SK-N-SH (cell line): Measurements from ENCODE around the gene TECR. TPM values are rescaled to one million over a fixed set of nuclear protein-coding genes. Genes with fewer than 3 reads are reported as not detected.

ENCODE experiments used
- GABPA ChIP-seq: IDR thresholded peaks from 2 replicates; pipeline ENCODE4 v1.4.0; 2012; ENCODE audit warnings: low read depth, mild to moderate bottlenecking
- IRF3 ChIP-seq: fragments of 150-350 bp; IDR thresholded peaks from 2 replicates; pipeline ENCODE4 v1.6.1; 2016; ENCODE audit warnings: mild to moderate bottlenecking, low read depth, low read length
- MEF2A ChIP-seq: IDR thresholded peaks from 2 replicates; pipeline ENCODE4 v1.4.0; 2012; ENCODE audit warnings: low read depth, borderline replicate concordance
- MXI1 ChIP-seq: IDR thresholded peaks from 2 replicates; pipeline ENCODE4 v1.6.1; 2012; ENCODE audit warnings: mild to moderate bottlenecking, low read depth, low read length, improper control_type of control experiment
- RAD21 ChIP-seq: IDR thresholded peaks from 2 replicates; pipeline ENCODE4 v1.6.1; 2012; ENCODE audit warnings: mild to moderate bottlenecking, low read length
- RCOR1 ChIP-seq: fragments of 150-350 bp; IDR thresholded peaks from 2 replicates; pipeline ENCODE4 v1.6.1; 2017; ENCODE audit warnings: antibody characterized with exemption, low read length
- TAF1 ChIP-seq: IDR thresholded peaks from 2 replicates; pipeline ENCODE4 v1.6.1; 2012; ENCODE audit warnings: low read depth, mild to moderate bottlenecking, low read length, moderate library complexity, borderline replicate concordance
- TCF12 ChIP-seq: IDR thresholded peaks from 2 replicates; pipeline ENCODE4 v1.4.0; 2012
- USF2 ChIP-seq: fragments of 150-350 bp; IDR thresholded peaks from 2 replicates; pipeline ENCODE4 v1.6.1; 2017; ENCODE audit warnings: antibody characterized with exemption, low read length, low read depth, borderline replicate concordance
- YY1 ChIP-seq: IDR thresholded peaks from 2 replicates; pipeline ENCODE4 v1.4.0; 2012; ENCODE audit warnings: low read depth, mild to moderate bottlenecking
- polyA plus RNA-seq, 3 experiments: library from polyadenylated mRNA; depleted of rRNA; stranded (reverse); fragments of >200 nt; gene quantifications; 2 replicates each; pipeline ENCODE4 v1.2.3, GENCODE V29; 2012
- TF ChIP-seq, protein P1 (sequence below): fragments of 200-600 bp; sonication (generic); IDR thresholded peaks from 2 replicates; pipeline ENCODE4 v1.6.1; 2017; ENCODE audit warnings: antibody characterized with exemption, mild to moderate bottlenecking, moderate library complexity
- TF ChIP-seq, protein P2 (sequence below): IDR thresholded peaks from 2 replicates; pipeline ENCODE4; 2012
- TF ChIP-seq, protein P3 (sequence below): IDR thresholded peaks from 2 replicates; pipeline ENCODE4 v1.6.1; 2012; ENCODE audit warnings: mild to moderate bottlenecking, low read depth, low read length, moderate library complexity

Gene TECR
- polyA plus RNA-seq, 1 of the 3 experiments (the other 2 are of a cell fraction) = 110 TPM

DNA sequence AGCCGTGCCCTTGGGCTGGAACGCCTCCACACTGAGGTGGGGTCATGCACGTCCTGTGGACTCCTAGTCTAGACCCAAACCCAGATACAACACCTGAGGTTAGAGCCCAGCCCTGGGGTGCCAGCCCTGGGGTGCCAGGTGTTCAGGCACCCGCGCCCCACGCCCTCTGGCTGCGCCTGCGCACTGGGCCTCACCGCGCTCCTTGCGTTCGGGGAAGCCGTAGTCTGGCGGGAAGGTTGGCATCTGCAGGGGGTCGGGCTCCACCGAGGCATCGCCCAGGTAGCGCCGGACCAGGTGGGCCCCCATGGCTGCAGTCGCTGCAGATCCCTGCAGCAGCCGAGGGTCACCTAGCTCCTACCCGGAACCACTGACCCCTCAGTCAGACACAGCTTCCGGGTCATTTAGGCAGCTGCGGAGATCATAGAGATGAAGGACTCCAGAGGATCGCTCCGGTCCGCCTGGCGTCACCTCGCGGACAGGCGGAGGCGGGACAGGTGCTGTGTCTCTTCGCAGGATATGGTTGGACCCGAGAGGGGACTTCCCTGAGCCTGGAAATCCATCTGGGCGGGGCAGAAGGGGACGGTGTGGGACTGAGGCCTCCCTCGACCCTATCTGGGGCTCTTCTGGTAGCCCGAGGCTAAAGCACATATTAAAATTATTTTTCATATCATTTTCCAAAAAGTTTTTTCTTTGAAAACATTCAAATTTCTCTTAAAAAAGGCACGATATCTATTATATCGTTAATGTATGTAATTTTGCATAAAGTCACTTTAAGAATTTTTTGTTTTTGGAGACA, 42.5 kb downstream of the TECR start, which contains the start of gene NDUFB7 (continued):
- TF ChIP-seq IRF3 (no peak), GABPA (peak; percentile 98), MEF2A (no peak), RCOR1 (peak; percentile 79), MXI1 (no peak), YY1 (peak; percentile 61; the same call in 1 of the 2 replicates), USF2 (no peak), TCF12 (peak; percentile 67), TAF1 (peak; percentile 83), RAD21 (no peak)
- TF ChIP-seq, protein P1, sequence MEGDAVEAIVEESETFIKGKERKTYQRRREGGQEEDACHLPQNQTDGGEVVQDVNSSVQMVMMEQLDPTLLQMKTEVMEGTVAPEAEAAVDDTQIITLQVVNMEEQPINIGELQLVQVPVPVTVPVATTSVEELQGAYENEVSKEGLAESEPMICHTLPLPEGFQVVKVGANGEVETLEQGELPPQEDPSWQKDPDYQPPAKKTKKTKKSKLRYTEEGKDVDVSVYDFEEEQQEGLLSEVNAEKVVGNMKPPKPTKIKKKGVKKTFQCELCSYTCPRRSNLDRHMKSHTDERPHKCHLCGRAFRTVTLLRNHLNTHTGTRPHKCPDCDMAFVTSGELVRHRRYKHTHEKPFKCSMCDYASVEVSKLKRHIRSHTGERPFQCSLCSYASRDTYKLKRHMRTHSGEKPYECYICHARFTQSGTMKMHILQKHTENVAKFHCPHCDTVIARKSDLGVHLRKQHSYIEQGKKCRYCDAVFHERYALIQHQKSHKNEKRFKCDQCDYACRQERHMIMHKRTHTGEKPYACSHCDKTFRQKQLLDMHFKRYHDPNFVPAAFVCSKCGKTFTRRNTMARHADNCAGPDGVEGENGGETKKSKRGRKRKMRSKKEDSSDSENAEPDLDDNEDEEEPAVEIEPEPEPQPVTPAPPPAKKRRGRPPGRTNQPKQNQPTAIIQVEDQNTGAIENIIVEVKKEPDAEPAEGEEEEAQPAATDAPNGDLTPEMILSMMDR = peak; percentile 78
- TF ChIP-seq, protein P2, sequence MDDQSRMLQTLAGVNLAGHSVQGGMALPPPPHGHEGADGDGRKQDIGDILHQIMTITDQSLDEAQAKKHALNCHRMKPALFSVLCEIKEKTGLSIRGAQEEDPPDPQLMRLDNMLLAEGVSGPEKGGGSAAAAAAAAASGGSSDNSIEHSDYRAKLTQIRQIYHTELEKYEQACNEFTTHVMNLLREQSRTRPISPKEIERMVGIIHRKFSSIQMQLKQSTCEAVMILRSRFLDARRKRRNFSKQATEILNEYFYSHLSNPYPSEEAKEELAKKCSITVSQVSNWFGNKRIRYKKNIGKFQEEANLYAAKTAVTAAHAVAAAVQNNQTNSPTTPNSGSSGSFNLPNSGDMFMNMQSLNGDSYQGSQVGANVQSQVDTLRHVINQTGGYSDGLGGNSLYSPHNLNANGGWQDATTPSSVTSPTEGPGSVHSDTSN = 0 out of 2 replicates have a peak, but pooled peaks have one; percentile 29
- TF ChIP-seq, protein P3, sequence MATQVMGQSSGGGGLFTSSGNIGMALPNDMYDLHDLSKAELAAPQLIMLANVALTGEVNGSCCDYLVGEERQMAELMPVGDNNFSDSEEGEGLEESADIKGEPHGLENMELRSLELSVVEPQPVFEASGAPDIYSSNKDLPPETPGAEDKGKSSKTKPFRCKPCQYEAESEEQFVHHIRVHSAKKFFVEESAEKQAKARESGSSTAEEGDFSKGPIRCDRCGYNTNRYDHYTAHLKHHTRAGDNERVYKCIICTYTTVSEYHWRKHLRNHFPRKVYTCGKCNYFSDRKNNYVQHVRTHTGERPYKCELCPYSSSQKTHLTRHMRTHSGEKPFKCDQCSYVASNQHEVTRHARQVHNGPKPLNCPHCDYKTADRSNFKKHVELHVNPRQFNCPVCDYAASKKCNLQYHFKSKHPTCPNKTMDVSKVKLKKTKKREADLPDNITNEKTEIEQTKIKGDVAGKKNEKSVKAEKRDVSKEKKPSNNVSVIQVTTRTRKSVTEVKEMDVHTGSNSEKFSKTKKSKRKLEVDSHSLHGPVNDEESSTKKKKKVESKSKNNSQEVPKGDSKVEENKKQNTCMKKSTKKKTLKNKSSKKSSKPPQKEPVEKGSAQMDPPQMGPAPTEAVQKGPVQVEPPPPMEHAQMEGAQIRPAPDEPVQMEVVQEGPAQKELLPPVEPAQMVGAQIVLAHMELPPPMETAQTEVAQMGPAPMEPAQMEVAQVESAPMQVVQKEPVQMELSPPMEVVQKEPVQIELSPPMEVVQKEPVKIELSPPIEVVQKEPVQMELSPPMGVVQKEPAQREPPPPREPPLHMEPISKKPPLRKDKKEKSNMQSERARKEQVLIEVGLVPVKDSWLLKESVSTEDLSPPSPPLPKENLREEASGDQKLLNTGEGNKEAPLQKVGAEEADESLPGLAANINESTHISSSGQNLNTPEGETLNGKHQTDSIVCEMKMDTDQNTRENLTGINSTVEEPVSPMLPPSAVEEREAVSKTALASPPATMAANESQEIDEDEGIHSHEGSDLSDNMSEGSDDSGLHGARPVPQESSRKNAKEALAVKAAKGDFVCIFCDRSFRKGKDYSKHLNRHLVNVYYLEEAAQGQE = 0 out of 2 replicates have a peak, but pooled peaks have one; percentile 37
